ENCODE measurements around the gene COPZ2. TPM values are rescaled to one million over a fixed set of nuclear protein-coding genes. Genes with fewer than 3 reads are reported as not detected.

Gene COPZ2
- polyA plus RNA-seq, 1 of the 3 experiments (the other 2 are of a cell fraction), result 36.9 TPM

DNA sequence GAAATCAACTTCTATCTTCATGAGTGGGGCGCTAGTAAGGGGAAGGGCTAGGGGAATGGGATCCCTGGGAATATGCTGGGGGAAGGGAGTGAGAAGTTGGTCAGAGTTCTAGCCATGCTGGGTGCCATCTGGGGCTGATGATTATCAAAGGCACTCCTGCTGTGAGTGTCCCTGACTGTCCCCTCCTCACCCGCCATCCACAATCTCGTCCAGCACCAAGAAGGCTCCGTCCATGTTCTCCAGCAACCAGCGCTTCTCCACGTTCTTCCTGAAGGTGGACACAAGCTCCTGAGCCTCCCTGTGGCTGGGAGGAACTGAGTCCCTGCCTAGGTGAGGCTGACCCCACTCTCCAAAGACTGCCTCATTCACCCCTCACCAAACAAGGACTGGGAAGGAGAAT is 5.6 kb downstream of the COPZ2 start:
- no peak overlapping the region for H2AFZ ChIP-seq (ENCODE audit: low read depth)
- no peaks in the 10 kb centered on the region for H3K9me2 ChIP-seq
- DNase-seq, result no peak
- H3K27me3 ChIP-seq (ENCODE audit: insufficient read depth), result no peaks in the 10 kb centered on the region
- no peak overlapping the region for H3K9ac ChIP-seq
- CTCF ChIA-PET, result interaction anchor here (0.6 to 31.3 kb wide), 5 partner anchors 30 to 473 kb away, joined by 3 to 1200 read pairs (median 4); partner anchors contain the start of genes CDK5RAP3 and NFE2L1
- no peak overlapping the region for H3K4me2 ChIP-seq
- peaks cover 0 to 6% of the 10 kb centered on the region in 2 experiments; a peak in 1 of 4 replicates for H3K4me1 ChIP-seq (ENCODE audit: control insufficient read depth in 1 of 2, insufficient read depth in 2 of 2, low read depth in 1 of 2, low read length in 1 of 2)
- H3F3A ChIP-seq (replicated peaks; ENCODE audit: insufficient read depth), result peaks cover 2% of the 10 kb centered on the region
- WGBS (ENCODE audit: low lambda C conversion rate), result 93% methylated on average over 6 of the region's 6 CpGs
- H3K4me3 ChIP-seq (ENCODE audit: low read depth in 2 of 2, low read length in 1 of 2), result no peak overlapping the region
- no peaks in the 10 kb centered on the region for H3K9me3 ChIP-seq
- H3K27ac ChIP-seq (ENCODE audit: low read depth in 2 of 2, low read length in 1 of 2), result no peak overlapping the region
- H3K36me3 ChIP-seq (replicated peaks in 1 of 2; ENCODE audit: control insufficient read depth in 1 of 2, insufficient read depth in 2 of 2, low read length in 1 of 2), result no peaks in the 10 kb centered on the region
- no peak for TF ChIP-seq SMC3 (IDR thresholded peaks at IDR 0.05; ENCODE audit: low read depth, low read length)
- no peak for TF ChIP-seq FOXM1 (IDR thresholded peaks at IDR 0.05; ENCODE audit: low read depth)
- no peaks in the 10 kb centered on the region for H3K79me2 ChIP-seq (ENCODE audit: insufficient read depth)
- H4K20me1 ChIP-seq (ENCODE audit: insufficient read depth), result no peaks in the 10 kb centered on the region
- POLR2A ChIA-PET, result interaction anchor here (2.9 kb wide), 1 partner anchor 16 kb away, joined by 16 read pairs; the partner anchor contains the start of gene NFE2L1

DNA sequence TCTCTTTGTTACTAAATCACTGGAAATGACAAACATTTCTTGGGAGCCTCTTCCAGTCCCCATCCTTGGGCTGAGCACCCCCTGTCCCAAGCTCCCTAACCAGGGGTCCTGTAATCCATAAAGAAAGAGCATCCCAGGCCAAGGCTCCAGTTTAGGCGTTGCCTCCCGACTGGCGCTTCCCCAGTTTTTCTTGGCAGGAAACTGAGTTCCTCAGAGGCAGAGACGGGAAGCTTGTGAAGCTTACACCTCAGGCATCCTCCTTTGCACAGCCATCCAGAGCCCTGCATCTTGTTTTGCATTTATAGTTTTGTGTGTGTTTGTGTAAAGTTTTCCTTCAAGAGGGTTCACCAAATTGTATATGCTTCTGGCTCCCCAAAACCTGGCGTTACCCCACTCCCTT is 7.1 kb downstream of the COPZ2 start:
- H3F3A ChIP-seq (replicated peaks; ENCODE audit: insufficient read depth), result peaks cover 14% of the 10 kb centered on the region
- CTCF ChIA-PET, result interaction anchor here (0.9 to 31.3 kb wide), 5 partner anchors 12 to 588 kb away, joined by 3 to 1200 read pairs (median 11); partner anchors contain the start of gene NFE2L1
- POLR2A ChIA-PET, result interaction anchor here (2.9 kb wide), 1 partner anchor 17 kb away, joined by 16 read pairs; the partner anchor contains the start of gene NFE2L1
- WGBS (ENCODE audit: low lambda C conversion rate), result 76% methylated on average over 5 of the region's 5 CpGs
- no peak overlapping the region for H3K9ac ChIP-seq
- no peak overlapping the region for H3K4me2 ChIP-seq
- no peaks in the 10 kb centered on the region for H3K9me3 ChIP-seq
- no peaks in the 10 kb centered on the region for H3K36me3 ChIP-seq (replicated peaks in 1 of 2; ENCODE audit: control insufficient read depth in 1 of 2, insufficient read depth in 2 of 2, low read length in 1 of 2)
- H3K27me3 ChIP-seq (ENCODE audit: insufficient read depth), result no peaks in the 10 kb centered on the region
- no peak overlapping the region for H3K27ac ChIP-seq (ENCODE audit: low read depth in 2 of 2, low read length in 1 of 2)
- H2AFZ ChIP-seq (ENCODE audit: low read depth), result no peak overlapping the region
- no peaks in the 10 kb centered on the region for H3K79me2 ChIP-seq (ENCODE audit: insufficient read depth)
- peaks cover 8 to 14% of the 10 kb centered on the region in 2 experiments; a peak in 3 of 4 replicates for H3K4me1 ChIP-seq (ENCODE audit: control insufficient read depth in 1 of 2, insufficient read depth in 2 of 2, low read depth in 1 of 2, low read length in 1 of 2)
- TF ChIP-seq, protein P1, sequence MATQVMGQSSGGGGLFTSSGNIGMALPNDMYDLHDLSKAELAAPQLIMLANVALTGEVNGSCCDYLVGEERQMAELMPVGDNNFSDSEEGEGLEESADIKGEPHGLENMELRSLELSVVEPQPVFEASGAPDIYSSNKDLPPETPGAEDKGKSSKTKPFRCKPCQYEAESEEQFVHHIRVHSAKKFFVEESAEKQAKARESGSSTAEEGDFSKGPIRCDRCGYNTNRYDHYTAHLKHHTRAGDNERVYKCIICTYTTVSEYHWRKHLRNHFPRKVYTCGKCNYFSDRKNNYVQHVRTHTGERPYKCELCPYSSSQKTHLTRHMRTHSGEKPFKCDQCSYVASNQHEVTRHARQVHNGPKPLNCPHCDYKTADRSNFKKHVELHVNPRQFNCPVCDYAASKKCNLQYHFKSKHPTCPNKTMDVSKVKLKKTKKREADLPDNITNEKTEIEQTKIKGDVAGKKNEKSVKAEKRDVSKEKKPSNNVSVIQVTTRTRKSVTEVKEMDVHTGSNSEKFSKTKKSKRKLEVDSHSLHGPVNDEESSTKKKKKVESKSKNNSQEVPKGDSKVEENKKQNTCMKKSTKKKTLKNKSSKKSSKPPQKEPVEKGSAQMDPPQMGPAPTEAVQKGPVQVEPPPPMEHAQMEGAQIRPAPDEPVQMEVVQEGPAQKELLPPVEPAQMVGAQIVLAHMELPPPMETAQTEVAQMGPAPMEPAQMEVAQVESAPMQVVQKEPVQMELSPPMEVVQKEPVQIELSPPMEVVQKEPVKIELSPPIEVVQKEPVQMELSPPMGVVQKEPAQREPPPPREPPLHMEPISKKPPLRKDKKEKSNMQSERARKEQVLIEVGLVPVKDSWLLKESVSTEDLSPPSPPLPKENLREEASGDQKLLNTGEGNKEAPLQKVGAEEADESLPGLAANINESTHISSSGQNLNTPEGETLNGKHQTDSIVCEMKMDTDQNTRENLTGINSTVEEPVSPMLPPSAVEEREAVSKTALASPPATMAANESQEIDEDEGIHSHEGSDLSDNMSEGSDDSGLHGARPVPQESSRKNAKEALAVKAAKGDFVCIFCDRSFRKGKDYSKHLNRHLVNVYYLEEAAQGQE (IDR thresholded peaks at IDR 0.05; ENCODE audit: low read depth, low read length), result no peak
- TF ChIP-seq JUND (IDR thresholded peaks at IDR 0.05) (no peak), RXRA (IDR thresholded peaks at IDR 0.05; ENCODE audit: borderline replicate concordance, low read depth) (no peak), FOXJ3 (CRISPR knock-in tag; IDR thresholded peaks at IDR 0.05) (no peak), FOXM1 (IDR thresholded peaks at IDR 0.05; ENCODE audit: low read depth) (no peak), MXI1 (IDR thresholded peaks at IDR 0.05; ENCODE audit: low read depth, low read length) (no peak), NFIC (IDR thresholded peaks at IDR 0.05; ENCODE audit: borderline replicate concordance) (no peak)
- no peak overlapping the region for H3K4me3 ChIP-seq (ENCODE audit: low read depth in 2 of 2, low read length in 1 of 2)
- H3K9me2 ChIP-seq, result no peaks in the 10 kb centered on the region
- H4K20me1 ChIP-seq (ENCODE audit: insufficient read depth), result no peaks in the 10 kb centered on the region
- no peak for DNase-seq

Data from SK-N-SH (cell line).